HEK293 (cell line): ENCODE data around the gene PRR19.

ENCODE experiments used
- BCL11A ChIP-seq: fragments of 450-650 bp; formaldehyde crosslinking; IDR thresholded peaks from 2 replicates; pipeline ENCODE4 v1.5.1; 2016; ENCODE audit warnings: low read depth, missing biosample characterization, missing genetic modification characterization
- IKZF3 ChIP-seq: fragments of 450-650 bp; IDR thresholded peaks from 2 replicates; pipeline ENCODE4 v1.5.0; 2018; ENCODE audit warnings: missing biosample characterization, mild to moderate bottlenecking, missing genetic modification characterization, moderate library complexity
- KLF10 ChIP-seq: fragments of 450-650 bp; IDR thresholded peaks from 2 replicates; pipeline ENCODE4 v1.5.1; 2018; ENCODE audit warnings: missing biosample characterization, mild to moderate bottlenecking, missing genetic modification characterization
- OSR2 ChIP-seq: fragments of 450-650 bp; formaldehyde crosslinking; IDR thresholded peaks from 2 replicates; pipeline ENCODE4 v1.5.1; 2016; ENCODE audit warnings: missing biosample characterization, missing genetic modification characterization
- OVOL3 ChIP-seq: fragments of 450-650 bp; formaldehyde crosslinking; IDR thresholded peaks from 2 replicates; pipeline ENCODE4 v1.5.1; 2016; ENCODE audit warnings: missing biosample characterization, missing genetic modification characterization
- SCRT1 ChIP-seq: fragments of 450-650 bp; formaldehyde crosslinking; IDR thresholded peaks from 2 replicates; pipeline ENCODE4 v1.5.1; 2016; ENCODE audit warnings: missing biosample characterization, missing genetic modification characterization, borderline replicate concordance
- SCRT2 ChIP-seq: fragments of 450-650 bp; formaldehyde crosslinking; IDR thresholded peaks from 2 replicates; pipeline ENCODE4 v1.5.1; 2016; ENCODE audit warnings: missing biosample characterization, missing genetic modification characterization
- TCF7L2 ChIP-seq: IDR thresholded peaks from 2 replicates; pipeline ENCODE4 v1.6.1; 2011; ENCODE audit warnings: low read depth, mild to moderate bottlenecking, inconsistent platforms, low read length, moderate library complexity, borderline replicate concordance
- YY1 ChIP-seq: fragments of 450-650 bp; formaldehyde crosslinking; IDR thresholded peaks from 2 replicates; pipeline ENCODE4 v1.5.1; 2018; ENCODE audit warnings: missing biosample characterization, missing genetic modification characterization
- ZFP41 ChIP-seq: fragments of 450-650 bp; formaldehyde crosslinking; IDR thresholded peaks from 2 replicates; pipeline ENCODE4 v1.5.1; 2016; ENCODE audit warnings: missing biosample characterization, missing genetic modification characterization, borderline replicate concordance
- ZNF138 ChIP-seq: fragments of 450-650 bp; formaldehyde crosslinking; IDR thresholded peaks from 2 replicates; pipeline ENCODE4 v1.5.1; 2016; ENCODE audit warnings: missing biosample characterization, missing genetic modification characterization, borderline replicate concordance
- ZNF157 ChIP-seq: fragments of 450-650 bp; formaldehyde crosslinking; IDR thresholded peaks from 2 replicates; pipeline ENCODE4 v1.5.1; 2016; ENCODE audit warnings: missing biosample characterization, missing genetic modification characterization
- ZNF184 ChIP-seq: fragments of 450-650 bp; IDR thresholded peaks from 2 replicates; pipeline ENCODE4 v1.5.1; 2018; ENCODE audit warnings: missing biosample characterization, mild to moderate bottlenecking, missing genetic modification characterization
- ZNF223 ChIP-seq: fragments of 450-650 bp; formaldehyde crosslinking; IDR thresholded peaks from 2 replicates; pipeline ENCODE4 v1.5.1; 2016; ENCODE audit warnings: missing biosample characterization, missing genetic modification characterization
- ZNF23 ChIP-seq: fragments of 450-650 bp; formaldehyde crosslinking; IDR thresholded peaks from 2 replicates; pipeline ENCODE4 v1.5.1; 2016; ENCODE audit warnings: missing biosample characterization, missing genetic modification characterization, borderline replicate concordance
- ZNF24 ChIP-seq: fragments of 450-650 bp; formaldehyde crosslinking; IDR thresholded peaks from 2 replicates; pipeline ENCODE4 v1.5.1; 2016; ENCODE audit warnings: missing biosample characterization, missing genetic modification characterization
- ZNF274 ChIP-seq, 2 experiments: fragments of 200-500 bp in 1 of 2; fragments of 450-650 bp in 1 of 2; sonication (Bioruptor generic) in 1 of 2; formaldehyde crosslinking in 1 of 2; IDR thresholded peaks; 2 replicates each; pipeline versions ENCODE4 v1.5.1 to v1.6.1; 2014 to 2016; ENCODE audit warnings: borderline replicate concordance in 1 of 2, inconsistent platforms in 1 of 2, low read length in 1 of 2, missing biosample characterization in 1 of 2, missing genetic modification characterization in 1 of 2
- ZNF292 ChIP-seq: fragments of 450-650 bp; formaldehyde crosslinking; IDR thresholded peaks from 2 replicates; pipeline ENCODE4 v1.5.1; 2016; ENCODE audit warnings: low read depth, missing biosample characterization, missing genetic modification characterization, borderline replicate concordance
- ZNF302 ChIP-seq: fragments of 450-650 bp; formaldehyde crosslinking; IDR thresholded peaks from 2 replicates; pipeline ENCODE4 v1.5.1; 2016; ENCODE audit warnings: missing biosample characterization, missing genetic modification characterization, low read depth
- ZNF341 ChIP-seq: fragments of 450-650 bp; formaldehyde crosslinking; IDR thresholded peaks from 2 replicates; pipeline ENCODE4; 2016; ENCODE audit warnings: low read depth, missing biosample characterization, missing genetic modification characterization
- ZNF426 ChIP-seq: fragments of 450-650 bp; formaldehyde crosslinking; IDR thresholded peaks from 2 replicates; pipeline ENCODE4 v1.5.1; 2017; ENCODE audit warnings: missing biosample characterization, missing genetic modification characterization, mild to moderate bottlenecking, inconsistent platforms, moderate library complexity
- ZNF514 ChIP-seq: fragments of 450-650 bp; formaldehyde crosslinking; IDR thresholded peaks from 2 replicates; pipeline ENCODE4 v1.5.1; 2016; ENCODE audit warnings: missing biosample characterization, missing genetic modification characterization
- ZNF529 ChIP-seq: fragments of 450-650 bp; formaldehyde crosslinking; IDR thresholded peaks from 2 replicates; pipeline ENCODE4 v1.5.1; 2017; ENCODE audit warnings: missing genetic modification characterization, missing biosample characterization; ENCODE audit not compliant: insufficient replicate concordance
- ZNF654 ChIP-seq: fragments of 450-650 bp; formaldehyde crosslinking; IDR thresholded peaks from 2 replicates; pipeline ENCODE4 v1.5.1; 2016; ENCODE audit warnings: low read depth, missing biosample characterization, missing genetic modification characterization
- ZNF747 ChIP-seq: fragments of 450-650 bp; formaldehyde crosslinking; IDR thresholded peaks from 2 replicates; pipeline ENCODE4 v1.5.1; 2016; ENCODE audit warnings: missing biosample characterization, missing genetic modification characterization
- ZNF830 ChIP-seq: fragments of 450-650 bp; IDR thresholded peaks from 2 replicates; pipeline ENCODE4 v1.5.0; 2018; ENCODE audit warnings: missing biosample characterization, missing genetic modification characterization, low read depth, mild to moderate bottlenecking, moderate library complexity
- ZSCAN16 ChIP-seq: fragments of 450-650 bp; formaldehyde crosslinking; IDR thresholded peaks from 2 replicates; pipeline ENCODE4 v1.5.1; 2016; ENCODE audit warnings: missing biosample characterization, missing genetic modification characterization
- TF ChIP-seq, protein P1 (sequence below): fragments of 450-650 bp; formaldehyde crosslinking; IDR thresholded peaks from 2 replicates; pipeline ENCODE4 v1.5.1; 2016; ENCODE audit warnings: missing biosample characterization, missing genetic modification characterization
- TF ChIP-seq, protein P2 (sequence below): fragments of 450-650 bp; formaldehyde crosslinking; IDR thresholded peaks from 2 replicates; pipeline ENCODE4 v1.5.1; 2016; ENCODE audit warnings: missing biosample characterization, missing genetic modification characterization
- TF ChIP-seq, protein P3 (sequence below): fragments of 450-650 bp; formaldehyde crosslinking; IDR thresholded peaks from 2 replicates; pipeline ENCODE4 v1.5.1; 2016; ENCODE audit warnings: missing biosample characterization, missing genetic modification characterization
- TF ChIP-seq, protein P4 (sequence below): fragments of 450-650 bp; formaldehyde crosslinking; IDR thresholded peaks from 2 replicates; pipeline ENCODE4 v1.5.1; 2016; ENCODE audit warnings: missing biosample characterization, missing genetic modification characterization
- TF ChIP-seq, protein P5 (sequence below): fragments of 450-650 bp; formaldehyde crosslinking; IDR thresholded peaks from 2 replicates; pipeline ENCODE4 v1.5.1; 2016; ENCODE audit warnings: missing biosample characterization, missing genetic modification characterization

Gene PRR19

DNA sequence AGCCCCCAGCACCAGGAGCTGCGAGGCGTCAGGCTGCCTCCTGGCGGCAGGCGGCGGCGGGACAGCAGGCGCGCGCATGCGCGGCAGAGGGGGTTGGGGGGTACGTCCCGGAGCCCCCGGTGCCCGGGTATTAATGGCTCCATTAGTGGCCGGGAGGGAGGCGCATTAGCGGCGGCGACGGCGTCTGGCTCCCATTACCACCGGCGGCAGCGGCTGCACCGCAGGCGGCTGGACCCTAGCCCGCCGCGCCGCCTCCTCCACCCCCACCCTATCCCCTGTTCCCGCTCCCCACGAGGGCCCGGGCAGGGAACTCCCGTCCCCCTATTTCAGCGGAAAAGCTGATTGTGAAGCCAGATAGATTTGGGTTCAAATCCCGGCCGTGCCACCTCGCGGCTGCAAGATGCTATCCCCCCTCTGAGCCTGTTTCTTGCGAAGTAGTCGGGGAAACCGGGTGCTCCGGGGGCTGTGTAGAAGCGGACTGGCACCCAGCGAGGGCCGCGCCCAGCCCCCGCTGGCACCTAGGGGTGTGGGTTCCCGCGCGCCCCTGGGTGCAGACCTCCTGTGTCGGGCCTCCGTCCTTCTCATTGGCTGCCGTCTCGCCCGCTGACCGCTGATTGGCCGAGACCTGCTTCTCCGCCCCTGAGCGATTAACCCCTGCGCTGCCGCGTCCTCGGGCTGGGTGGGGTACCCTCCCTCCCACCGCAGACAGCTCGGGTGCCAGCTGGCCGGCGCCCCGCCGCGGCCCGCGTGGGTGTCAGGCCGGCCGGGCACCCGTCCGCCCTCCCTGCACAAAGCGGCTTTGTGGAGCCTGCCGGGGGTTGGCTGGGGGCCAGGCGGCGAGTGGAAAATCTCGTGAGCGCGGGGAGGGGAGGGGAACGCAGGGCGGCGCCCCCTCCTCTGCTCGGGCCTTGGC lies 21.8 kb upstream of the PRR19 start (continued):
- no peak for TF ChIP-seq ZNF23 (tag by site-specific recombination)
- TF ChIP-seq IKZF3, result peak; percentile 70; the same call in 1 of the 2 replicates
- TF ChIP-seq ZNF302 (tag by site-specific recombination), result no peak
- peak; percentile 36 for TF ChIP-seq ZNF24
- TF ChIP-seq, protein P1, sequence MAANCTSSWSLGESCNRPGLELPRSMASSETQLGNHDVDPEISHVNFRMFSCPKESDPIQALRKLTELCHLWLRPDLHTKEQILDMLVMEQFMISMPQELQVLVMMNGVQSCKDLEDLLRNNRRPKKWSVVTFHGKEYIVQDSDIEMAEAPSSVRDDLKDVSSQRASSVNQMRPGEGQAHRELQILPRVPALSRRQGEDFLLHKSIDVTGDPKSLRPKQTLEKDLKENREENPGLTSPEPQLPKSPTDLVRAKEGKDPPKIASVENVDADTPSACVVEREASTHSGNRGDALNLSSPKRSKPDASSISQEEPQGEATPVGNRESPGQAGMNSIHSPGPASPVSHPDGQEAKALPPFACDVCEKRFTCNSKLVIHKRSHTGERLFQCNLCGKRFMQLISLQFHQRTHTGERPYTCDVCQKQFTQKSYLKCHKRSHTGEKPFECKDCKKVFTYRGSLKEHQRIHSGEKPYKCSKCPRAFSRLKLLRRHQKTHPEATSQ (tag by site-specific recombination), result no peak; the same call in 1 of the 2 replicates
- TF ChIP-seq SCRT1 (tag by site-specific recombination), result no peak
- no peak for TF ChIP-seq OVOL3 (tag by site-specific recombination)
- peak; percentile 53; the same call in 1 of the 2 replicates for TF ChIP-seq ZNF223
- TF ChIP-seq, protein P2, sequence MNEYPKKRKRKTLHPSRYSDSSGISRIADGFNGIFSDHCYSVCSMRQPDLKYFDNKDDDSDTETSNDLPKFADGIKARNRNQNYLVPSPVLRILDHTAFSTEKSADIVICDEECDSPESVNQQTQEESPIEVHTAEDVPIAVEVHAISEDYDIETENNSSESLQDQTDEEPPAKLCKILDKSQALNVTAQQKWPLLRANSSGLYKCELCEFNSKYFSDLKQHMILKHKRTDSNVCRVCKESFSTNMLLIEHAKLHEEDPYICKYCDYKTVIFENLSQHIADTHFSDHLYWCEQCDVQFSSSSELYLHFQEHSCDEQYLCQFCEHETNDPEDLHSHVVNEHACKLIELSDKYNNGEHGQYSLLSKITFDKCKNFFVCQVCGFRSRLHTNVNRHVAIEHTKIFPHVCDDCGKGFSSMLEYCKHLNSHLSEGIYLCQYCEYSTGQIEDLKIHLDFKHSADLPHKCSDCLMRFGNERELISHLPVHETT (tag by site-specific recombination), result peak; percentile 65; the same call in 1 of the 2 replicates
- no peak for TF ChIP-seq ZNF830 (tag by site-specific recombination)
- no peak for TF ChIP-seq ZNF654 (tag by site-specific recombination)
- TF ChIP-seq, protein P3, sequence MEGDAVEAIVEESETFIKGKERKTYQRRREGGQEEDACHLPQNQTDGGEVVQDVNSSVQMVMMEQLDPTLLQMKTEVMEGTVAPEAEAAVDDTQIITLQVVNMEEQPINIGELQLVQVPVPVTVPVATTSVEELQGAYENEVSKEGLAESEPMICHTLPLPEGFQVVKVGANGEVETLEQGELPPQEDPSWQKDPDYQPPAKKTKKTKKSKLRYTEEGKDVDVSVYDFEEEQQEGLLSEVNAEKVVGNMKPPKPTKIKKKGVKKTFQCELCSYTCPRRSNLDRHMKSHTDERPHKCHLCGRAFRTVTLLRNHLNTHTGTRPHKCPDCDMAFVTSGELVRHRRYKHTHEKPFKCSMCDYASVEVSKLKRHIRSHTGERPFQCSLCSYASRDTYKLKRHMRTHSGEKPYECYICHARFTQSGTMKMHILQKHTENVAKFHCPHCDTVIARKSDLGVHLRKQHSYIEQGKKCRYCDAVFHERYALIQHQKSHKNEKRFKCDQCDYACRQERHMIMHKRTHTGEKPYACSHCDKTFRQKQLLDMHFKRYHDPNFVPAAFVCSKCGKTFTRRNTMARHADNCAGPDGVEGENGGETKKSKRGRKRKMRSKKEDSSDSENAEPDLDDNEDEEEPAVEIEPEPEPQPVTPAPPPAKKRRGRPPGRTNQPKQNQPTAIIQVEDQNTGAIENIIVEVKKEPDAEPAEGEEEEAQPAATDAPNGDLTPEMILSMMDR, result peak; percentile 99
- TF ChIP-seq ZSCAN16 (tag by site-specific recombination), result peak; percentile 26; the same call in 1 of the 2 replicates
- TF ChIP-seq, protein P4, sequence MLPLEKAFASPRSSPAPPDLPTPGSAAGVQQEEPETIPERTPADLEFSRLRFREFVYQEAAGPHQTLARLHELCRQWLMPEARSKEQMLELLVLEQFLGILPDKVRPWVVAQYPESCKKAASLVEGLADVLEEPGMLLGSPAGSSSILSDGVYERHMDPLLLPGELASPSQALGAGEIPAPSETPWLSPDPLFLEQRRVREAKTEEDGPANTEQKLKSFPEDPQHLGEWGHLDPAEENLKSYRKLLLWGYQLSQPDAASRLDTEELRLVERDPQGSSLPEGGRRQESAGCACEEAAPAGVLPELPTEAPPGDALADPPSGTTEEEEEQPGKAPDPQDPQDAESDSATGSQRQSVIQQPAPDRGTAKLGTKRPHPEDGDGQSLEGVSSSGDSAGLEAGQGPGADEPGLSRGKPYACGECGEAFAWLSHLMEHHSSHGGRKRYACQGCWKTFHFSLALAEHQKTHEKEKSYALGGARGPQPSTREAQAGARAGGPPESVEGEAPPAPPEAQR (tag by site-specific recombination), result peak; percentile 71
- TF ChIP-seq ZNF184 (tag by site-specific recombination), result no peak
- TF ChIP-seq KLF10, result peak; percentile 96
- TF ChIP-seq YY1 (tag by site-specific recombination), result 0 out of 2 replicates have a peak, but pooled peaks have one; percentile 33
- TF ChIP-seq ZNF514 (tag by site-specific recombination), result no peak
- peak; percentile 83 for TF ChIP-seq ZNF341 (tag by site-specific recombination)
- TF ChIP-seq ZNF529 (tag by site-specific recombination), result no peak
- no peak for TF ChIP-seq ZNF138 (tag by site-specific recombination)
- no peak for TF ChIP-seq TCF7L2
- no peak for TF ChIP-seq ZNF292 (tag by site-specific recombination)
- TF ChIP-seq ZNF274 (IDR thresholded peaks at IDR 0.05; ENCODE audit: low read length), result no peak
- TF ChIP-seq ZNF274 (tag by site-specific recombination; IDR thresholded peaks at IDR 0.05; ENCODE audit: borderline replicate concordance), result no peak; the same call in 1 of the 2 replicates
- no peak for TF ChIP-seq ZFP41
- peak; percentile 52 for TF ChIP-seq OSR2
- TF ChIP-seq ZNF426 (tag by site-specific recombination), result no peak
- TF ChIP-seq ZNF747, result no peak
- peak; percentile 3; the same call in 1 of the 2 replicates for TF ChIP-seq BCL11A (tag by site-specific recombination)
- TF ChIP-seq SCRT2, result no peak
- TF ChIP-seq ZNF157 (tag by site-specific recombination), result no peak
- TF ChIP-seq, protein P5, sequence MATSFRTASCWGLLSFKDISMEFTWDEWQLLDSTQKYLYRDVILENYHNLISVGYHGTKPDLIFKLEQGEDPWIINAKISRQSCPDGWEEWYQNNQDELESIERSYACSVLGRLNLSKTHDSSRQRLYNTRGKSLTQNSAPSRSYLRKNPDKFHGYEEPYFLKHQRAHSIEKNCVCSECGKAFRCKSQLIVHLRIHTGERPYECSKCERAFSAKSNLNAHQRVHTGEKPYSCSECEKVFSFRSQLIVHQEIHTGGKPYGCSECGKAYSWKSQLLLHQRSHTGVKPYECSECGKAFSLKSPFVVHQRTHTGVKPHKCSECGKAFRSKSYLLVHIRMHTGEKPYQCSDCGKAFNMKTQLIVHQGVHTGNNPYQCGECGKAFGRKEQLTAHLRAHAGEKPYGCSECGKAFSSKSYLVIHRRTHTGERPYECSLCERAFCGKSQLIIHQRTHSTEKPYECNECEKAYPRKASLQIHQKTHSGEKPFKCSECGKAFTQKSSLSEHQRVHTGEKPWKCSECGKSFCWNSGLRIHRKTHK, result no peak
